ENCODE results near the gene TNS1.

TNS1 gene

GRCh38 chr2:217843324-217843723, 159.5 kb downstream of the TNS1 start:
- no peak for DNase-seq

GRCh38 chr2:217842017-217842416, 160.8 kb downstream of the TNS1 start:
- no peak for DNase-seq

GRCh38 chr2:217840522-217840921, 162.3 kb downstream of the TNS1 start:
- no peak for DNase-seq

GRCh38 chr2:217839750-217840107, 163.1 kb downstream of the TNS1 start:
- DNase-seq: no peak

GRCh38 chr2:217839073-217839749, 163.6 kb downstream of the TNS1 start:
- no peak for DNase-seq

GRCh38 chr2:217838409-217838831, 164.4 kb downstream of the TNS1 start:
- DNase-seq: no peak

GRCh38 chr2:217837530-217837929, 165.3 kb downstream of the TNS1 start:
- DNase-seq: no peak

GRCh38 chr2:217836901-217837491, 165.8 kb downstream of the TNS1 start:
- DNase-seq: no peak

- DNase-seq: no peak
These were observed 166.6 kb downstream of the TNS1 start for GRCh38 chr2:217835931-217836891.

- DNase-seq: no peak
These were observed 167.9 kb downstream of the TNS1 start for GRCh38 chr2:217834744-217835513.

- DNase-seq: no peak
These were observed 168.7 kb downstream of the TNS1 start for GRCh38 chr2:217834057-217834620.

- no peak for DNase-seq
These were observed 169.4 kb downstream of the TNS1 start for GRCh38 chr2:217833439-217833838.

- DNase-seq: no peak
These were observed 169.8 kb downstream of the TNS1 start for GRCh38 chr2:217832987-217833386.

- DNase-seq: no peak
These were observed 170.7 kb downstream of the TNS1 start for GRCh38 chr2:217832115-217832514.

GRCh38 chr2:217831306-217831705, 171.5 kb downstream of the TNS1 start:
- no peak for DNase-seq

GRCh38 chr2:217830807-217831206, 172.0 kb downstream of the TNS1 start:
- no peak for DNase-seq

- DNase-seq: no peak
These were observed 172.7 kb downstream of the TNS1 start for GRCh38 chr2:217830061-217830460.

GRCh38 chr2:217829420-217829819, 173.4 kb downstream of the TNS1 start:
- no peak for DNase-seq

- no peak for DNase-seq
These were observed 174.5 kb downstream of the TNS1 start for GRCh38 chr2:217828336-217828735.

GRCh38 chr2:217827430-217828201, 175.2 kb downstream of the TNS1 start:
- DNase-seq: no peak

GRCh38 chr2:217826991-217827390, 175.8 kb downstream of the TNS1 start:
- no peak for DNase-seq

GRCh38 chr2:217826520-217826919, 176.3 kb downstream of the TNS1 start:
- no peak for DNase-seq

Measured in NCI-H1694 treated with DMSO at 0.1 percent for 48 hours (cell line).